Activated CD8-positive, alpha-beta memory T cell treated with anti-CD3 and anti-CD28 coated beads for 24 hours (primary cell): ENCODE results near the gene IRF9.

Experiments
- DNase-seq: peaks from one replicate; pipeline ENCODE4 v3.0.0-alpha.2; 2020

IRF9 gene

GRCh38 chr14:24160850-24161804 lies at the start of gene IRF9:
Gene IRF9, plus strand, starts transcription at chr14:24161265. Its CDS starts 880 bp downstream, at chr14:24162145.
- peak; percentile 100 for DNase-seq

- DNase-seq, result no peak
These were observed 47.7 kb upstream of the IRF9 start for GRCh38 chr14:24113379-24113800.

- DNase-seq, result peak; percentile 92
These were observed 47.1 kb upstream of the IRF9 start for GRCh38 chr14:24113801-24114531.

- peak; percentile 99 for DNase-seq
These were observed 46.3 kb upstream of the IRF9 start, which contains the start of the genes DCAF11 and NRL for GRCh38 chr14:24114532-24115421. Gene DCAF11, plus strand, starts transcription at chr14:24114777. Its CDS starts 818 bp downstream, at chr14:24115595. Gene NRL, minus strand, starts transcription at chr14:24114949. Its CDS starts 32,101 bp downstream, at chr14:24082848.

- DNase-seq, result no peak
These were observed 45.5 kb upstream of the IRF9 start for GRCh38 chr14:24115422-24116127.

GRCh38 chr14:24116128-24116814 lies 44.8 kb upstream of the IRF9 start:
- no peak for DNase-seq

GRCh38 chr14:24117179-24117578 lies 43.9 kb upstream of the IRF9 start:
- DNase-seq, result no peak

- DNase-seq, result no peak
These were observed 41.4 kb upstream of the IRF9 start for GRCh38 chr14:24119691-24120090.

- no peak for DNase-seq
These were observed 39.9 kb upstream of the IRF9 start for GRCh38 chr14:24121210-24121609.

- DNase-seq, result no peak
These were observed 38.6 kb upstream of the IRF9 start for GRCh38 chr14:24122416-24122815.

- no peak for DNase-seq
These were observed 38.2 kb upstream of the IRF9 start for GRCh38 chr14:24122898-24123297.

GRCh38 chr14:24123424-24124417 lies 37.3 kb upstream of the IRF9 start:
- no peak for DNase-seq

- no peak for DNase-seq
These were observed 34.1 kb upstream of the IRF9 start for GRCh38 chr14:24126939-24127338.

GRCh38 chr14:24127673-24128072 lies 33.4 kb upstream of the IRF9 start:
- DNase-seq, result no peak

- no peak for DNase-seq
These were observed 31.6 kb upstream of the IRF9 start for GRCh38 chr14:24129410-24129998.

- no peak for DNase-seq
These were observed 30.7 kb upstream of the IRF9 start, which contains the start of gene FITM1 for GRCh38 chr14:24130380-24130716. Gene FITM1, plus strand, starts transcription at chr14:24130659. Its CDS starts 905 bp downstream, at chr14:24131564.

GRCh38 chr14:24130717-24131548 lies 30.1 kb upstream of the IRF9 start:
- DNase-seq, result no peak

GRCh38 chr14:24131549-24131966 lies 29.5 kb upstream of the IRF9 start:
- no peak for DNase-seq
